HepG2 (cell line): ENCODE measurements around the gene C7orf57. TPM values are rescaled to one million over a fixed set of nuclear protein-coding genes. Genes with fewer than 3 reads are reported as not detected.

Experiments used
- ARID2 ChIP-seq: sonication (generic); formaldehyde crosslinking; IDR thresholded peaks from 2 replicates; pipeline ENCODE4 v1.8.1; 2022; ENCODE audit warnings: mild to moderate bottlenecking, missing genetic modification reagents, borderline replicate concordance
- EP300 ChIP-seq, 3 experiments: sonication (generic) in 1 of 3; formaldehyde crosslinking in 1 of 3; IDR thresholded peaks; 2 replicates each; pipeline versions ENCODE4 v1.5.1 to v1.6.1; 2011 to 2020; ENCODE audit warnings: low read depth in 2 of 3, low read length in 2 of 3, borderline replicate concordance in 1 of 3, improper control_type of control experiment in 1 of 3, mild to moderate bottlenecking in 1 of 3, missing genetic modification reagents in 1 of 3, moderate library complexity in 1 of 3
- GATAD2A ChIP-seq: IDR thresholded peaks from 2 replicates; pipeline ENCODE4 v1.6.1; 2016
- HDAC1 ChIP-seq: sonication (generic); formaldehyde crosslinking; IDR thresholded peaks from 2 replicates; pipeline ENCODE4 v1.5.1; 2020; ENCODE audit warnings: mild to moderate bottlenecking, missing genetic modification reagents
- HHEX ChIP-seq: IDR thresholded peaks from 2 replicates; pipeline ENCODE4 v1.6.1; 2016; ENCODE audit warnings: control low read depth
- KLF16 ChIP-seq, 2 experiments: sonication (generic) in 1 of 2; formaldehyde crosslinking in 1 of 2; IDR thresholded peaks; 2 replicates each; pipeline versions ENCODE4 v1.6.1 to v1.8.0; 2016 to 2023; ENCODE audit warnings: missing genetic modification reagents in 2 of 2, missing compliant biosample characterization in 1 of 2
- MATR3 ChIP-seq: sonication (generic); formaldehyde crosslinking; IDR thresholded peaks from 2 replicates; pipeline ENCODE4 v1.4.0; 2020; ENCODE audit warnings: missing genetic modification reagents
- NFKBIZ ChIP-seq: IDR thresholded peaks from 2 replicates; pipeline ENCODE4 v1.6.1; 2018; ENCODE audit warnings: missing genetic modification reagents, missing compliant biosample characterization
- NR2F6 ChIP-seq, 2 experiments: IDR thresholded peaks; 2 replicates each; pipeline ENCODE4 v1.6.1; 2016; ENCODE audit warnings: antibody characterized with exemption in 1 of 2, mild to moderate bottlenecking in 1 of 2
- RBM39 ChIP-seq: fragments of 200-400 bp; formaldehyde crosslinking; IDR thresholded peaks from one replicate; pipeline ENCODE4 v1.6.1; 2018; ENCODE audit warnings: antibody characterized with exemption, mild to moderate bottlenecking, low read depth, low read length; ENCODE audit not compliant: poor library complexity, severe bottlenecking
- SRSF4 ChIP-seq: fragments of 200-400 bp; formaldehyde crosslinking; IDR thresholded peaks from one replicate; pipeline ENCODE4 v1.6.1; 2018; ENCODE audit warnings: mild to moderate bottlenecking, low read depth, low read length, moderate library complexity; ENCODE audit not compliant: poor library complexity, severe bottlenecking
- XRCC5 ChIP-seq: fragments of 200-400 bp; formaldehyde crosslinking; optimal IDR thresholded peaks from 2 replicates; pipeline ENCODE3; 2017; ENCODE audit warnings: mild to moderate bottlenecking, low read length
- ZBTB3 ChIP-seq: sonication (generic); formaldehyde crosslinking; IDR thresholded peaks from 2 replicates; pipeline ENCODE4 v1.4.0; 2020; ENCODE audit warnings: low read depth, mild to moderate bottlenecking, moderate library complexity, missing genetic modification reagents, borderline replicate concordance
- ZMYM4 ChIP-seq: sonication (generic); formaldehyde crosslinking; IDR thresholded peaks from 2 replicates; pipeline ENCODE4 v1.8.1; 2023; ENCODE audit warnings: mild to moderate bottlenecking, missing genetic modification reagents
- ZNF17 ChIP-seq: sonication (generic); formaldehyde crosslinking; IDR thresholded peaks from 2 replicates; pipeline ENCODE4 v1.5.0; 2020; ENCODE audit warnings: mild to moderate bottlenecking, missing genetic modification reagents
- ZNF614 ChIP-seq: IDR thresholded peaks from 2 replicates; pipeline ENCODE4 v1.6.1; 2018; ENCODE audit warnings: missing biosample characterization, missing genetic modification reagents, inconsistent platforms, borderline replicate concordance
- polyA plus RNA-seq, 8 experiments: library from polyadenylated mRNA; depleted of rRNA in 3 of 8; stranded (reverse) in 7 of 8; unstranded in 1 of 8; fragments of >200 nt; fragmentation: Illumina TruSeq in 4 of 8; extraction: Trizol in 4 of 8; gene quantifications; 2 replicates each; pipeline versions ENCODE4 v1.2.1 to v1.2.3, GENCODE V29; 2011 to 2016; ENCODE audit warnings: low read depth in 4 of 8, missing spikeins in 1 of 8, mixed read lengths in 1 of 8; ENCODE audit not compliant: insufficient read depth in 1 of 8
- total RNA-seq, 5 experiments: library from RNA; depleted of rRNA; stranded (reverse); fragments of >200 nt; fragmentation: Illumina TruSeq; extraction: Trizol; gene quantifications; 2 replicates each; pipeline ENCODE4 v1.2.3, GENCODE V29; 2016; ENCODE audit warnings: low read depth in 1 of 5
- TF ChIP-seq, protein P1 (sequence below): sonication (generic); formaldehyde crosslinking; IDR thresholded peaks from 2 replicates; pipeline ENCODE4 v1.4.0; 2020; ENCODE audit warnings: missing genetic modification reagents
- TF ChIP-seq, protein P2 (sequence below): sonication (generic); formaldehyde crosslinking; IDR thresholded peaks from 2 replicates; pipeline ENCODE4 v1.8.1; 2023; ENCODE audit warnings: mild to moderate bottlenecking, missing genetic modification reagents
- TF ChIP-seq, protein P3 (sequence below): sonication (generic); formaldehyde crosslinking; IDR thresholded peaks from 2 replicates; pipeline ENCODE4 v1.8.1; 2023; ENCODE audit warnings: mild to moderate bottlenecking, moderate library complexity, missing genetic modification reagents
- TF ChIP-seq, protein P4 (sequence below): sonication (generic); formaldehyde crosslinking; IDR thresholded peaks from 2 replicates; pipeline ENCODE4 v1.5.0; 2020; ENCODE audit warnings: missing genetic modification reagents
- TF ChIP-seq, protein P5 (sequence below): sonication (generic); formaldehyde crosslinking; IDR thresholded peaks from 2 replicates; pipeline ENCODE4 v1.4.0; 2020; ENCODE audit warnings: missing genetic modification reagents, mild to moderate bottlenecking, borderline replicate concordance

The C7orf57 gene
- total and polyA plus RNA-seq, 2 of the 13 experiments (the other 11 are each of a cell fraction or from before 2014, with no cell fraction given), result not detected

DNA sequence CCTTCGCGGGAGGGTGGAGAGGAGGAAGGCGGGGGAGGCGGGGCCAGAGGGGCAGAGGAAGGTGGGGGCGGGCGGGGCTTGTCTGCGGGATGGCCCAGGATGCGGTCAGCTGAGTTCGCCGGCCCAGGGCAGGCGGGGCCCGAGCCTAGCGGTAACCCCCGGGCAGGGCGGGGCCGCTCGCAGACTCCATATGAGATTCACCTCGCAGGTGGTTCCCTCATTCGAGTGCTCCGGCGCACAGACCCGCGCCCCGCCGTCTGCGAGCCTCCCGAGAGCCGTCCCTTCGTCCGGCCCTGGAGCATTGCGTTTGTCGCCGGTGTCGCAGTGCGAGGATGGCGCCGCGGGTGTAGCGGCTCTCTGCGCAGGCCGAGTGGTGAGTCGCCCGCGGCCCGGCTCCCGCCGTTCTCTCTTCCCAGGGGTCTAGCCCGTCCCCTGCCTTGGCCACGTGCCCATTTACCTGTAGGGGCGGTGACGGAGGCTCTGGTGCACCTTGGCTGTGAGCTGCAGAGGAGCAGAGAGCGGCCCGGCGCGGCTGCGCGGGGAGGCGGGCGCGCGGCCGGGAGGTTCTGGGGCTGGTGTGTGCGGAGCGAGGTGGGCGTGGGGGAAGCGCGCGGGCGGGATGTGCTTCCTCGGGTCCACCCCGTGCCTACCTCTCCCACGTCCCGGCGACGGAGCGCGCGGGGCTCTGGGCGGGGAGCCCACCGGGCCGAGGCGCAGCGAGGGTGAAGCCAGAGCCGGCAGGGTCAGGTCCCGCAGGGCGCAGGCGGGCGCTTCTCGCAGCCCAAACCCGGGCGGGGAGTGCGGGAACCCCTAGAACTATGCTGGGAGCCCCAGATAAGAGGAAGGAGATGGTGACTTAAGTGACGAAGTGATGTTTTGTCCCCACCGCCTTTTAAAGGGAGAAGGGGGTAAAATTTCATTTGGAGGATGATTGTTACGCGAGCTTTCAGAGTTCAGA lies 54.0 kb downstream of the C7orf57 start, which contains the start of gene UPP1 (continued):
- TF ChIP-seq, protein P1, sequence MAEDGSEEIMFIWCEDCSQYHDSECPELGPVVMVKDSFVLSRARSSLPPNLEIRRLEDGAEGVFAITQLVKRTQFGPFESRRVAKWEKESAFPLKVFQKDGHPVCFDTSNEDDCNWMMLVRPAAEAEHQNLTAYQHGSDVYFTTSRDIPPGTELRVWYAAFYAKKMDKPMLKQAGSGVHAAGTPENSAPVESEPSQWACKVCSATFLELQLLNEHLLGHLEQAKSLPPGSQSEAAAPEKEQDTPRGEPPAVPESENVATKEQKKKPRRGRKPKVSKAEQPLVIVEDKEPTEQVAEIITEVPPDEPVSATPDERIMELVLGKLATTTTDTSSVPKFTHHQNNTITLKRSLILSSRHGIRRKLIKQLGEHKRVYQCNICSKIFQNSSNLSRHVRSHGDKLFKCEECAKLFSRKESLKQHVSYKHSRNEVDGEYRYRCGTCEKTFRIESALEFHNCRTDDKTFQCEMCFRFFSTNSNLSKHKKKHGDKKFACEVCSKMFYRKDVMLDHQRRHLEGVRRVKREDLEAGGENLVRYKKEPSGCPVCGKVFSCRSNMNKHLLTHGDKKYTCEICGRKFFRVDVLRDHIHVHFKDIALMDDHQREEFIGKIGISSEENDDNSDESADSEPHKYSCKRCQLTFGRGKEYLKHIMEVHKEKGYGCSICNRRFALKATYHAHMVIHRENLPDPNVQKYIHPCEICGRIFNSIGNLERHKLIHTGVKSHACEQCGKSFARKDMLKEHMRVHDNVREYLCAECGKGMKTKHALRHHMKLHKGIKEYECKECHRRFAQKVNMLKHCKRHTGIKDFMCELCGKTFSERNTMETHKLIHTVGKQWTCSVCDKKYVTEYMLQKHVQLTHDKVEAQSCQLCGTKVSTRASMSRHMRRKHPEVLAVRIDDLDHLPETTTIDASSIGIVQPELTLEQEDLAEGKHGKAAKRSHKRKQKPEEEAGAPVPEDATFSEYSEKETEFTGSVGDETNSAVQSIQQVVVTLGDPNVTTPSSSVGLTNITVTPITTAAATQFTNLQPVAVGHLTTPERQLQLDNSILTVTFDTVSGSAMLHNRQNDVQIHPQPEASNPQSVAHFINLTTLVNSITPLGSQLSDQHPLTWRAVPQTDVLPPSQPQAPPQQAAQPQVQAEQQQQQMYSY (CRISPR knock-in tag), result no peak
- TF ChIP-seq HDAC1 (CRISPR knock-in tag) (peak; percentile 68), ZNF614 (CRISPR knock-in tag) (no peak), GATAD2A (CRISPR knock-in tag) (no peak), NFKBIZ (CRISPR knock-in tag) (no peak), ZBTB3 (CRISPR knock-in tag) (no peak), RBM39 (no peak), XRCC5 (no peak), MATR3 (CRISPR knock-in tag) (no peak), ARID2 (no peak), ZMYM4 (CRISPR knock-in tag) (no peak), ZNF17 (no peak), HHEX (CRISPR knock-in tag) (no peak), NR2F6 (IDR thresholded peaks at IDR 0.05) (no peak), NR2F6 (CRISPR knock-in tag; IDR thresholded peaks at IDR 0.05) (no peak), SRSF4 (no peak), KLF16 (CRISPR knock-in tag; IDR thresholded peaks at IDR 0.05) (0 out of 4 replicates have a peak, but pooled peaks of 1 of the 2 experiments have one; percentile 32), EP300 (IDR thresholded peaks at IDR 0.05; ENCODE audit: low read depth in 2 of 2, low read length in 2 of 2) (no peak), EP300 (CRISPR knock-in tag; IDR thresholded peaks at IDR 0.05; ENCODE audit: borderline replicate concordance) (no peak)
- TF ChIP-seq, protein P2, sequence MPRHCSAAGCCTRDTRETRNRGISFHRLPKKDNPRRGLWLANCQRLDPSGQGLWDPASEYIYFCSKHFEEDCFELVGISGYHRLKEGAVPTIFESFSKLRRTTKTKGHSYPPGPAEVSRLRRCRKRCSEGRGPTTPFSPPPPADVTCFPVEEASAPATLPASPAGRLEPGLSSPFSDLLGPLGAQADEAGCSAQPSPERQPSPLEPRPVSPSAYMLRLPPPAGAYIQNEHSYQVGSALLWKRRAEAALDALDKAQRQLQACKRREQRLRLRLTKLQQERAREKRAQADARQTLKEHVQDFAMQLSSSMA, result peak; percentile 73; the same call in 1 of the 2 replicates
- TF ChIP-seq, protein P3, sequence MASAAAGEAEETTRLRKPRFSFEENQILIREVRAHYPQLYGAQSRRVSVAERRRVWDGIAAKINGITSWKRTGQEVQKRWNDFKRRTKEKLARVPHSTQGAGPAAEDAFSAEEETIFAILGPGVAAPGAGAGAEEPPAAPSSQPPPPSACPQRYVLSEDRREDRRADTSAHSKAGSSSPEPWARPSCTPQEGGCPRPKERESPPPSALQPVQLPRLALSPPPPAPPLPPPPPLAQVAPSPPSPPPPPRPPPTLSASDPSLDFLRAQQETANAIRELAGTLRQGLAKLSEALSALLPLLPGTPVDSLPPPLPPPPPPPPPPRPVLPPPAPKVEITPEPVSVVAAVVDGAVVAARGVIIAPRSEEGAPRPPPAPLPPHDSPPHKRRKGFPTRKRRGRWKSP (CRISPR knock-in tag), result peak; percentile 91
- TF ChIP-seq, protein P4, sequence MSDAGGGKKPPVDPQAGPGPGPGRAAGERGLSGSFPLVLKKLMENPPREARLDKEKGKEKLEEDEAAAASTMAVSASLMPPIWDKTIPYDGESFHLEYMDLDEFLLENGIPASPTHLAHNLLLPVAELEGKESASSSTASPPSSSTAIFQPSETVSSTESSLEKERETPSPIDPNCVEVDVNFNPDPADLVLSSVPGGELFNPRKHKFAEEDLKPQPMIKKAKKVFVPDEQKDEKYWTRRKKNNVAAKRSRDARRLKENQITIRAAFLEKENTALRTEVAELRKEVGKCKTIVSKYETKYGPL (CRISPR knock-in tag), result no peak
- TF ChIP-seq, protein P5, sequence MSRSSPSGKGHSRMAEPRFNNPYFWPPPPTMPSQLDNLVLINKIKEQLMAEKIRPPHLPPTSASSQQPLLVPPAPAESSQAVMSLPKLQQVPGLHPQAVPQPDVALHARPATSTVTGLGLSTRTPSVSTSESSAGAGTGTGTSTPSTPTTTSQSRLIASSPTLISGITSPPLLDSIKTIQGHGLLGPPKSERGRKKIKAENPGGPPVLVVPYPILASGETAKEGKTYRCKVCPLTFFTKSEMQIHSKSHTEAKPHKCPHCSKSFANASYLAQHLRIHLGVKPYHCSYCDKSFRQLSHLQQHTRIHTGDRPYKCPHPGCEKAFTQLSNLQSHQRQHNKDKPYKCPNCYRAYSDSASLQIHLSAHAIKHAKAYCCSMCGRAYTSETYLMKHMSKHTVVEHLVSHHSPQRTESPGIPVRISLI (CRISPR knock-in tag), result no peak
